22Rv1 (cell line): ENCODE results near the gene NOX5.

Experiments
- CTCF ChIP-seq: fragments of 450-650 bp; IDR thresholded peaks from 2 replicates; pipeline ENCODE4 v1.5.1; 2017; ENCODE audit warnings: mild to moderate bottlenecking
- ZFX ChIP-seq: fragments of 450-650 bp; IDR thresholded peaks from 2 replicates; pipeline ENCODE4 v1.6.1; 2017; ENCODE audit warnings: antibody characterized with exemption, borderline replicate concordance

DNA sequence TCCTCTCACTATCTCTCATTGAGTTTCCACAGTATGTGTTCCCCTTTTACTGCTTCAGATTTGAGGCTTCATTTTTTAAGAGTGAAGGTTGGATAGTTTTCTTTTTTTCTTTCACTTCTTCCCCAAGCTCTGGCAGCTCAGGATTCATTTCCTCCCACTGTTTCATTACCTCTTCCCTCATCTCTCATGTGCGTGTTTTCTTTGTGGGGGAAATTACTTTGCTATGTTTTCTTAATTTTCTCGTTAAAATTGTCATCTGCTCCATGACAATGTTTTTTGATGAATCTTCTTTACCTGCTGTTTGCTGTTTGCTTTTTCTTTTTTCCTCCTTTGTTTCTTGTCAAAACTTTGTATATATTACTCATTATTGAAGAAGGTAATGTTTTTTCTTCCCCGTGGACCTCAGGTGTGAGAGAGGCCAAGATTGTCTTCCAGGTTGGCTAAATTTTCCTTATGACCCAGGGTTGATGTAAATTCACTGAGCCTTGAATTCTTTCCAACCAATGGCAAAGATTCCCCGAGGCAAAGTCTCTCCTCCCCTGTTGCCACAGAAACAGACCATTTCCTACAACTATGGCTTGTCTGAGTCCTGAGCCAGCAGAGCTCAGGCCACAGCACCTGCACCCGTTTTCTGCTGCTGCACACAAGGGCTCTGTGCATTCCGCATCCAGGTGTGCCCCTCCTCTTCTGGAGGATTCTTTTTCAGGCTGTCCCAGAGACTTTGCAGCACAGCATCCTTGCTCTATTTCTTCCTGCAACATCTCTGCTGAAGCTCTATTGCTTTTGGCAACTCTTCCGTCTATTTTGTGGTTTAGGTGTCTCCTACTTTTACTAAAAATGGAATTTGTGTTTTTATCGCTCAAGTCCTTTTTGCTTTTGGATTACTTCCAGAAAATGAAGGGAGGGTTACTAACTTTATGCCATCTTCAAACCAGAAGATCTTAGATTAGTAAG, 66.1 kb downstream of the NOX5 start:
- TF ChIP-seq CTCF = no peak
- TF ChIP-seq ZFX = no peak
